Neural cell (in vitro differentiated cells): Measurements from ENCODE around the gene SIVA1.

Experiments used
- EP300 ChIP-seq: fragments of 450-650 bp; conservative IDR thresholded peaks from 2 replicates; pipeline ENCODE4 v1.6.1; 2014; ENCODE audit warnings: antibody characterized with exemption, mild to moderate bottlenecking, moderate library complexity; ENCODE audit not compliant: poor library complexity, severe bottlenecking
- EZH2 ChIP-seq: fragments of 200-600, 300-800 bp; shearing (Covaris generic), sonication (generic); IDR thresholded peaks from 2 replicates; pipeline ENCODE4 v1.6.1; 2014; ENCODE audit warnings: antibody characterized with exemption, low read length, borderline replicate concordance, mild to moderate bottlenecking; ENCODE audit not compliant: insufficient read depth, poor library complexity, severe bottlenecking
- TAF1 ChIP-seq: IDR thresholded peaks from 2 replicates; pipeline ENCODE4 v1.6.1; 2012; ENCODE audit warnings: low read depth
- TF ChIP-seq, protein P1 (sequence below): fragments of 450-650 bp; IDR thresholded peaks from 2 replicates; pipeline ENCODE4 v1.5.1; 2014; ENCODE audit warnings: antibody characterized with exemption, mild to moderate bottlenecking, moderate library complexity; ENCODE audit not compliant: poor library complexity, severe bottlenecking

DNA sequence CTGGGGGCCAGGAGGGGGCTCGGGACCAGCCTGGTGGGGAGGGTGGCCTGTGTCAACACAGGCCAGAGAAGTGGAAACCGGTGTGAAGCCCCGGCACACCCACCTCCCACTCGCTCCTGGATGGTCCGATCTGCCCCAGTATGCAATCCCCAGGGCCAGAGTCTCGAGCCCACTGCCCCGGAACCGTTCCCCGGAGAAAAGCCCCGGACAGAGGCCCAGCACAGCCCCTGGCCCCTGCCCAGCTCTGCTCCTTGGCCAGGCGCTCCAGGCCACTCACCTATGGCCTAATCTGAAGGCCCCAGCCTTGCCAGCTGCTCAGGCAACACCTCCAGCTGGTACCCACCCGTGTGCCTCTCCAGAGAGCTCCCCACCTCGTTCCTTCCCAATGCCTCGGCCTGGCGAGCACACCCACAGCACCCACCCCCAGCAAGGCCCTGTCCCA lies 24.9 kb downstream of the SIVA1 start:
- TF ChIP-seq, protein P1, sequence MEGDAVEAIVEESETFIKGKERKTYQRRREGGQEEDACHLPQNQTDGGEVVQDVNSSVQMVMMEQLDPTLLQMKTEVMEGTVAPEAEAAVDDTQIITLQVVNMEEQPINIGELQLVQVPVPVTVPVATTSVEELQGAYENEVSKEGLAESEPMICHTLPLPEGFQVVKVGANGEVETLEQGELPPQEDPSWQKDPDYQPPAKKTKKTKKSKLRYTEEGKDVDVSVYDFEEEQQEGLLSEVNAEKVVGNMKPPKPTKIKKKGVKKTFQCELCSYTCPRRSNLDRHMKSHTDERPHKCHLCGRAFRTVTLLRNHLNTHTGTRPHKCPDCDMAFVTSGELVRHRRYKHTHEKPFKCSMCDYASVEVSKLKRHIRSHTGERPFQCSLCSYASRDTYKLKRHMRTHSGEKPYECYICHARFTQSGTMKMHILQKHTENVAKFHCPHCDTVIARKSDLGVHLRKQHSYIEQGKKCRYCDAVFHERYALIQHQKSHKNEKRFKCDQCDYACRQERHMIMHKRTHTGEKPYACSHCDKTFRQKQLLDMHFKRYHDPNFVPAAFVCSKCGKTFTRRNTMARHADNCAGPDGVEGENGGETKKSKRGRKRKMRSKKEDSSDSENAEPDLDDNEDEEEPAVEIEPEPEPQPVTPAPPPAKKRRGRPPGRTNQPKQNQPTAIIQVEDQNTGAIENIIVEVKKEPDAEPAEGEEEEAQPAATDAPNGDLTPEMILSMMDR, result no peak
- TF ChIP-seq EZH2, result no peak
- TF ChIP-seq TAF1, result no peak
- no peak for TF ChIP-seq EP300
